OCI-LY1 (cell line): ENCODE results near the gene SUN2.

Experiments used
- H2AFZ ChIP-seq: fragments of 200-600 bp; sonication (generic), shearing (Covaris generic); 2 replicates; pipeline ENCODE4 v1.6.0; 2014; ENCODE audit warnings: antibody characterized with exemption, mild to moderate bottlenecking, low read length
- H3F3A ChIP-seq: fragments of 200-600 bp; sonication (generic), shearing (Covaris generic); 2 replicates; pipeline ENCODE4 v1.6.0; 2014; ENCODE audit warnings: mild to moderate bottlenecking, antibody characterized with exemption, low read length, moderate library complexity; ENCODE audit not compliant: insufficient read depth
- H3K27ac ChIP-seq: fragments of 200-600 bp; sonication (generic); 2 replicates; pipeline ENCODE4 v1.5.1; 2014; ENCODE audit warnings: low read length, mixed run types, mild to moderate bottlenecking, low read depth; ENCODE audit not compliant: poor library complexity, severe bottlenecking
- H3K27me3 ChIP-seq: fragments of 200-600 bp; sonication (generic); 2 replicates; pipeline ENCODE4 v1.6.0; 2014; ENCODE audit warnings: antibody characterized with exemption, mild to moderate bottlenecking, low read length, moderate library complexity; ENCODE audit not compliant: insufficient read depth
- H3K36me3 ChIP-seq: fragments of 200-600 bp; sonication (generic); 2 replicates; pipeline ENCODE4 v1.6.1; 2014; ENCODE audit warnings: mild to moderate bottlenecking, antibody characterized with exemption, low read length, moderate library complexity, mixed read lengths; ENCODE audit not compliant: insufficient read depth
- H3K4me1 ChIP-seq: fragments of 200-600 bp; sonication (generic); 2 replicates; pipeline ENCODE4 v1.5.1; 2014; ENCODE audit warnings: mild to moderate bottlenecking, low read length, moderate library complexity; ENCODE audit not compliant: insufficient read depth, severe bottlenecking
- H3K4me2 ChIP-seq: fragments of 200-600 bp; sonication (generic), shearing (Covaris generic); 2 replicates; pipeline ENCODE4 v1.6.1; 2014; ENCODE audit warnings: low read length
- H3K4me3 ChIP-seq: fragments of 200-600 bp; sonication (generic); 2 replicates; pipeline ENCODE4 v1.5.1; 2014; ENCODE audit warnings: low read length, low read depth, mild to moderate bottlenecking, mixed read lengths; ENCODE audit not compliant: poor library complexity, severe bottlenecking
- H3K79me2 ChIP-seq: fragments of 200-600 bp; shearing (Covaris generic); 2 replicates; pipeline ENCODE4 v1.6.1; 2016; ENCODE audit warnings: mixed run types, low read length, mixed read lengths; ENCODE audit not compliant: insufficient read depth
- H3K9ac ChIP-seq: fragments of 200-600 bp; sonication (generic), shearing (Covaris generic); 2 replicates; pipeline ENCODE4 v1.6.1; 2014; ENCODE audit warnings: mild to moderate bottlenecking, low read length, mixed read lengths
- H3K9me2 ChIP-seq: fragments of 200-600 bp; sonication (generic), shearing (Covaris generic); 2 replicates; pipeline ENCODE4 v1.6.1; 2014; ENCODE audit warnings: low read depth, mild to moderate bottlenecking, low read length, mixed read lengths
- H3K9me3 ChIP-seq: fragments of 200-600 bp; shearing (Covaris generic); 2 replicates; pipeline ENCODE4 v1.6.1; 2014; ENCODE audit warnings: low read length, mixed read lengths
- H4K20me1 ChIP-seq: fragments of 200-600 bp; sonication (generic), shearing (Covaris generic); 2 replicates; pipeline ENCODE4 v1.6.0; 2016; ENCODE audit warnings: mild to moderate bottlenecking, low read length; ENCODE audit not compliant: insufficient read depth
- EZH2 ChIP-seq: fragments of 200-600 bp; sonication (generic), shearing (Covaris generic); IDR thresholded peaks from 2 replicates; pipeline ENCODE4 v1.8.0; 2017; ENCODE audit warnings: borderline replicate concordance, mixed run types, mild to moderate bottlenecking, antibody characterized with exemption, low read length, moderate library complexity, mixed read lengths
- TF ChIP-seq, protein P1 (sequence below): fragments of 200-600 bp; sonication (generic), shearing (Covaris generic); IDR thresholded peaks from 2 replicates; pipeline ENCODE4 v1.5.1; 2017; ENCODE audit warnings: mild to moderate bottlenecking, antibody characterized with exemption, low read length, moderate library complexity, mixed read lengths

Gene SUN2

DNA sequence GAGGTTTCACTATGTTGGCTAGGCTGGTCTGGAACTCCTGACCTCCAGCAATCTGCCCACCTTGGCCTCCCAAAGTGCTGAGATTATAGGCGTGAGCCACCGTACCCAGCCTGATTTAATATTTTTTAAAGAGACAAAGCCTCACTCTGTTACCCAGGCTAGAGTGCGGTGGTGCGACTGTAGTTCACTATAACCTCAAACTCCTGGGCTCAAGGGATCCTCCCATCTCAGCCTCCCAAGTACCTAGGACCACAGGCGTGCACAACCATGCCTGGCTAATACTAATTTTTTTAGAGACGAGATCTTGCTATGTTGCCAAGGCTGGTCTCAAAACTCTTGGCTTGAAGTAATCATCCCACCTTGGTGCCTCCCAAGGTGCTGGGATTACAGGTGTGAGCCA lies 36.6 kb downstream of the SUN2 start:
- Histone ChIP-seq H3K4me1 (no peaks in the 10 kb centered on the region), H3K9me2 (no peaks in the 10 kb centered on the region), H3F3A (no peaks in the 10 kb centered on the region), H4K20me1 (no peaks in the 10 kb centered on the region), H3K79me2 (peaks cover 4% of the 10 kb centered on the region; the same call in 1 of the 2 replicates), H3K9me3 (no peaks in the 10 kb centered on the region), H3K27ac (no peak overlapping the region), H3K27me3 (no peaks in the 10 kb centered on the region), H3K4me3 (no peak overlapping the region), H2AFZ (no peak overlapping the region), H3K36me3 (peaks cover 70% of the 10 kb centered on the region), H3K4me2 (no peak overlapping the region), H3K9ac (no peak overlapping the region)
- TF ChIP-seq EZH2 = no peak
- TF ChIP-seq, protein P1, sequence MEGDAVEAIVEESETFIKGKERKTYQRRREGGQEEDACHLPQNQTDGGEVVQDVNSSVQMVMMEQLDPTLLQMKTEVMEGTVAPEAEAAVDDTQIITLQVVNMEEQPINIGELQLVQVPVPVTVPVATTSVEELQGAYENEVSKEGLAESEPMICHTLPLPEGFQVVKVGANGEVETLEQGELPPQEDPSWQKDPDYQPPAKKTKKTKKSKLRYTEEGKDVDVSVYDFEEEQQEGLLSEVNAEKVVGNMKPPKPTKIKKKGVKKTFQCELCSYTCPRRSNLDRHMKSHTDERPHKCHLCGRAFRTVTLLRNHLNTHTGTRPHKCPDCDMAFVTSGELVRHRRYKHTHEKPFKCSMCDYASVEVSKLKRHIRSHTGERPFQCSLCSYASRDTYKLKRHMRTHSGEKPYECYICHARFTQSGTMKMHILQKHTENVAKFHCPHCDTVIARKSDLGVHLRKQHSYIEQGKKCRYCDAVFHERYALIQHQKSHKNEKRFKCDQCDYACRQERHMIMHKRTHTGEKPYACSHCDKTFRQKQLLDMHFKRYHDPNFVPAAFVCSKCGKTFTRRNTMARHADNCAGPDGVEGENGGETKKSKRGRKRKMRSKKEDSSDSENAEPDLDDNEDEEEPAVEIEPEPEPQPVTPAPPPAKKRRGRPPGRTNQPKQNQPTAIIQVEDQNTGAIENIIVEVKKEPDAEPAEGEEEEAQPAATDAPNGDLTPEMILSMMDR = no peak

DNA sequence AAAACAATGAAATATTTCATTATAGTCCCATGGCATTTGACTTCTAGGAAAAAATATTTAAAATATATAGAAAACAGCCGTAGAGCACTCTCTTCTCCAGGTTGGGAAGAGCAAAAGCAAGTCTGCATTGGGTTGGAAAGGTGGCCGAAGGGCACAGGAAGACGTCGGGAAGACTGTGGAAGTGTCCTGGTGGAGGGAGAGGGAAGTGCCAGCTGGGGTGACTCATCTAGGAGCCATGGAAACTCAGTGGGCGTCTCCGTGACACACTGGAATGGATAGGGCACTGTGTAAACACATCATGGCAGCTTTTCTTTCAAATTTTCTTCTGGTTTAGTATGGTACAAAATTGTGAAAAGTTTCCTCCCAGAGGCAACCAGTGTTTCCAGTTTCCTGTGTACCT lies 37.4 kb downstream of the SUN2 start:
- no peak overlapping the region for H2AFZ ChIP-seq
- H3K9me3 ChIP-seq = no peaks in the 10 kb centered on the region
- no peaks in the 10 kb centered on the region for H3K9me2 ChIP-seq
- no peaks in the 10 kb centered on the region for H3F3A ChIP-seq
- H3K4me2 ChIP-seq = no peak overlapping the region
- H3K36me3 ChIP-seq = peaks cover 63% of the 10 kb centered on the region
- H3K9ac ChIP-seq = no peak overlapping the region
- H3K27me3 ChIP-seq = no peaks in the 10 kb centered on the region
- H3K4me3 ChIP-seq = no peak overlapping the region
- no peak overlapping the region for H3K27ac ChIP-seq
- peaks cover 9% of the 10 kb centered on the region for H3K79me2 ChIP-seq
- H3K4me1 ChIP-seq = no peaks in the 10 kb centered on the region
- H4K20me1 ChIP-seq = no peaks in the 10 kb centered on the region
- TF ChIP-seq EZH2 = no peak
- TF ChIP-seq, protein P1 = no peak

DNA sequence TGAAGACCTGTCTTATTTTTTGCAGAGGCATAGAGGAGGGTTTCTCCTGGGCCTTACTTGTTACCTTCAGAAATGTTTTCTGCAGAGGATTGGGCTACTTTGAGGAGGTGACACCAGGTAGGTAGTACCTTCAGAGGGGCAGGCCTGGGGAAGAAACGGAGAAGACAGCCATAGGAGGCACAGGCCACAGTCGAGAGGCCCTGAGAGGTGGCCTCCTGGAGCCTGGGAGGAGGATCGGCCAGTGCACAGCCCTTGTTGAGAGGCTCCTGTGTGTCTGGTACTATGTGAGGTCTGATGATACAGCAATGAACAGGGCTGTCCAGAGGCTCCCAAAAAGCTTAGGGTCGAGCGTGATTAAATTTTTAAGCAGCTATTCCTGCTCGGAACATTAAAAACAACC lies 38.6 kb downstream of the SUN2 start:
- H3K9me3 ChIP-seq = no peaks in the 10 kb centered on the region
- no peak overlapping the region for H2AFZ ChIP-seq
- TF ChIP-seq, protein P1 = no peak
- no peak for TF ChIP-seq EZH2
- H3K27ac ChIP-seq = no peak overlapping the region
- H3F3A ChIP-seq = no peaks in the 10 kb centered on the region
- H4K20me1 ChIP-seq = no peaks in the 10 kb centered on the region
- H3K4me3 ChIP-seq = no peak overlapping the region
- no peaks in the 10 kb centered on the region for H3K27me3 ChIP-seq
- H3K4me1 ChIP-seq = no peaks in the 10 kb centered on the region
- H3K9me2 ChIP-seq = no peaks in the 10 kb centered on the region
- H3K79me2 ChIP-seq = peaks cover 21% of the 10 kb centered on the region
- H3K36me3 ChIP-seq = peaks cover 58% of the 10 kb centered on the region; the same call in 1 of the 2 replicates
- no peak overlapping the region for H3K9ac ChIP-seq
- no peak overlapping the region for H3K4me2 ChIP-seq
